HepG2 (cell line): ENCODE measurements around the gene IRF2. TPM values are rescaled to one million over a fixed set of nuclear protein-coding genes. Genes with fewer than 3 reads are reported as not detected.
A peak's percentile ranks its signal among the peaks of the same experiment; 100 is the strongest.

ENCODE experiments used
- ELF1 ChIP-seq: sonication (generic); formaldehyde crosslinking; IDR thresholded peaks from 2 replicates; pipeline ENCODE4 v1.4.0; 2020; ENCODE audit warnings: missing genetic modification reagents
- MAFF ChIP-seq: IDR thresholded peaks from 2 replicates; pipeline ENCODE4 v1.6.1; 2011; ENCODE audit warnings: low read depth, low read length, improper control_type of control experiment
- MTF2 ChIP-seq: sonication (generic); formaldehyde crosslinking; IDR thresholded peaks from 2 replicates; pipeline ENCODE4 v1.5.0; 2020; ENCODE audit warnings: missing genetic modification reagents, borderline replicate concordance
- ZNF282 ChIP-seq: fragments of 450-650 bp; IDR thresholded peaks from 2 replicates; pipeline ENCODE4 v1.6.1; 2018; ENCODE audit not compliant: partially characterized antibody
- ZNF850 ChIP-seq: sonication (generic); formaldehyde crosslinking; conservative IDR thresholded peaks from 2 replicates; pipeline ENCODE4 v1.9.0; 2021; ENCODE audit warnings: mild to moderate bottlenecking, missing genetic modification reagents
- polyA plus RNA-seq, 8 experiments: library from polyadenylated mRNA; depleted of rRNA in 3 of 8; stranded (reverse) in 7 of 8; unstranded in 1 of 8; fragments of >200 nt; fragmentation: Illumina TruSeq in 4 of 8; extraction: Trizol in 4 of 8; gene quantifications; 2 replicates each; pipeline versions ENCODE4 v1.2.1 to v1.2.3, GENCODE V29; 2011 to 2016; ENCODE audit warnings: low read depth in 4 of 8, missing spikeins in 1 of 8, mixed read lengths in 1 of 8; ENCODE audit not compliant: insufficient read depth in 1 of 8
- total RNA-seq, 5 experiments: library from RNA; depleted of rRNA; stranded (reverse); fragments of >200 nt; fragmentation: Illumina TruSeq; extraction: Trizol; gene quantifications; 2 replicates each; pipeline ENCODE4 v1.2.3, GENCODE V29; 2016; ENCODE audit warnings: low read depth in 1 of 5
- TF ChIP-seq, protein P1 (sequence below): sonication (generic); formaldehyde crosslinking; IDR thresholded peaks from 2 replicates; pipeline ENCODE4 v1.4.0; 2020; ENCODE audit warnings: mild to moderate bottlenecking, missing genetic modification reagents
- TF ChIP-seq, protein P2 (sequence below): fragments of 450-650 bp; IDR thresholded peaks from 2 replicates; pipeline ENCODE4 v1.6.1; 2016
- TF ChIP-seq, protein P3 (sequence below): sonication (generic); formaldehyde crosslinking; IDR thresholded peaks from 2 replicates; pipeline ENCODE4 v1.4.0; 2020; ENCODE audit warnings: missing genetic modification reagents
- TF ChIP-seq, protein P4 (sequence below): sonication (generic); formaldehyde crosslinking; IDR thresholded peaks from 2 replicates; pipeline ENCODE4 v1.8.1; 2023; ENCODE audit warnings: mild to moderate bottlenecking, inconsistent platforms, moderate library complexity, missing genetic modification reagents, borderline replicate concordance
- TF ChIP-seq, protein P5 (sequence below): IDR thresholded peaks from 2 replicates; pipeline ENCODE4 v1.6.1; 2016
- TF ChIP-seq, protein P6 (sequence below), 2 experiments: sonication (generic) in 1 of 2; formaldehyde crosslinking in 1 of 2; IDR thresholded peaks; 2 replicates each; pipeline versions ENCODE4 v1.4.0 to v1.6.1; 2016 to 2020; ENCODE audit warnings: borderline replicate concordance in 1 of 2, low read depth in 1 of 2, mild to moderate bottlenecking in 1 of 2, missing genetic modification reagents in 1 of 2

IRF2 gene
- total and polyA plus RNA-seq, 2 of the 13 experiments (the other 11 are each of a cell fraction or from before 2014, with no cell fraction given), result 15.5 to 28.8 TPM

DNA sequence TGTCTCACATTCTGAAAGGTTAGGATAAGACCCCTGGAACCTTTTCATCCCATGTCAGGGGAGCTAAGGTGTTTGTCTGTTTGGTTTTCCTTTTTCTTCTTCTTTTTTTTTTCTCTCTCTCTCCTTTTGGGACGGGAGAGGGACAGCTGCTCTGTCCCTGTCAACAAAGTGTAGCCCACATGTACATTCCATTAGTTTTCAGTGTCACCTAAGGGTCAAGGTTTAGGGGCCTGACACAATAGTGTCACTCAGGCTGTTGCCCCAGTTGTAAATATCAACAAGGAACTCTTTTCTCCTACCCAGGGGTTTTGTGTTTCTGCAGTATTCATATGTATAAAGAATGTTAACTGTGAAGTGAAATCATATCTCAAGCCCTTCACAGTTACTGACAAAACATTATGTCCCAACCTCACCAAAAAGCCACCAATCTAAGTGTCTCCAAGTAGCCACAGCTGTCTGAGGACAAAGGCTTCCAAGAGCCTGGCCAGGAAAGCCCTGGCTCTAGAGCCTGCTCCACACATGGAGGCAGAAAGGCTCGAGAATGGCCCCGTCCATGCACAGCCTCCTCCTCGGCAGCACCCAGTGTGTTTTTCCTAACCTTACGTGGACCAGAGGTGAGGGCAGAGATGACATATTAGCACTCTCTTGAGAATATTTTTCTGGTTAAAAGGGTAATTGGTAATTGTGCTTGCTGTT, 9.4 kb downstream of the IRF2 start (continued):
- TF ChIP-seq, protein P1, sequence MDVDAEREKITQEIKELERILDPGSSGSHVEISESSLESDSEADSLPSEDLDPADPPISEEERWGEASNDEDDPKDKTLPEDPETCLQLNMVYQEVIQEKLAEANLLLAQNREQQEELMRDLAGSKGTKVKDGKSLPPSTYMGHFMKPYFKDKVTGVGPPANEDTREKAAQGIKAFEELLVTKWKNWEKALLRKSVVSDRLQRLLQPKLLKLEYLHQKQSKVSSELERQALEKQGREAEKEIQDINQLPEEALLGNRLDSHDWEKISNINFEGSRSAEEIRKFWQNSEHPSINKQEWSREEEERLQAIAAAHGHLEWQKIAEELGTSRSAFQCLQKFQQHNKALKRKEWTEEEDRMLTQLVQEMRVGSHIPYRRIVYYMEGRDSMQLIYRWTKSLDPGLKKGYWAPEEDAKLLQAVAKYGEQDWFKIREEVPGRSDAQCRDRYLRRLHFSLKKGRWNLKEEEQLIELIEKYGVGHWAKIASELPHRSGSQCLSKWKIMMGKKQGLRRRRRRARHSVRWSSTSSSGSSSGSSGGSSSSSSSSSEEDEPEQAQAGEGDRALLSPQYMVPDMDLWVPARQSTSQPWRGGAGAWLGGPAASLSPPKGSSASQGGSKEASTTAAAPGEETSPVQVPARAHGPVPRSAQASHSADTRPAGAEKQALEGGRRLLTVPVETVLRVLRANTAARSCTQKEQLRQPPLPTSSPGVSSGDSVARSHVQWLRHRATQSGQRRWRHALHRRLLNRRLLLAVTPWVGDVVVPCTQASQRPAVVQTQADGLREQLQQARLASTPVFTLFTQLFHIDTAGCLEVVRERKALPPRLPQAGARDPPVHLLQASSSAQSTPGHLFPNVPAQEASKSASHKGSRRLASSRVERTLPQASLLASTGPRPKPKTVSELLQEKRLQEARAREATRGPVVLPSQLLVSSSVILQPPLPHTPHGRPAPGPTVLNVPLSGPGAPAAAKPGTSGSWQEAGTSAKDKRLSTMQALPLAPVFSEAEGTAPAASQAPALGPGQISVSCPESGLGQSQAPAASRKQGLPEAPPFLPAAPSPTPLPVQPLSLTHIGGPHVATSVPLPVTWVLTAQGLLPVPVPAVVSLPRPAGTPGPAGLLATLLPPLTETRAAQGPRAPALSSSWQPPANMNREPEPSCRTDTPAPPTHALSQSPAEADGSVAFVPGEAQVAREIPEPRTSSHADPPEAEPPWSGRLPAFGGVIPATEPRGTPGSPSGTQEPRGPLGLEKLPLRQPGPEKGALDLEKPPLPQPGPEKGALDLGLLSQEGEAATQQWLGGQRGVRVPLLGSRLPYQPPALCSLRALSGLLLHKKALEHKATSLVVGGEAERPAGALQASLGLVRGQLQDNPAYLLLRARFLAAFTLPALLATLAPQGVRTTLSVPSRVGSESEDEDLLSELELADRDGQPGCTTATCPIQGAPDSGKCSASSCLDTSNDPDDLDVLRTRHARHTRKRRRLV (CRISPR knock-in tag), result no peak
- TF ChIP-seq MAFF, result no peak
- TF ChIP-seq ZNF850 (CRISPR knock-in tag), result no peak
- TF ChIP-seq, protein P2, sequence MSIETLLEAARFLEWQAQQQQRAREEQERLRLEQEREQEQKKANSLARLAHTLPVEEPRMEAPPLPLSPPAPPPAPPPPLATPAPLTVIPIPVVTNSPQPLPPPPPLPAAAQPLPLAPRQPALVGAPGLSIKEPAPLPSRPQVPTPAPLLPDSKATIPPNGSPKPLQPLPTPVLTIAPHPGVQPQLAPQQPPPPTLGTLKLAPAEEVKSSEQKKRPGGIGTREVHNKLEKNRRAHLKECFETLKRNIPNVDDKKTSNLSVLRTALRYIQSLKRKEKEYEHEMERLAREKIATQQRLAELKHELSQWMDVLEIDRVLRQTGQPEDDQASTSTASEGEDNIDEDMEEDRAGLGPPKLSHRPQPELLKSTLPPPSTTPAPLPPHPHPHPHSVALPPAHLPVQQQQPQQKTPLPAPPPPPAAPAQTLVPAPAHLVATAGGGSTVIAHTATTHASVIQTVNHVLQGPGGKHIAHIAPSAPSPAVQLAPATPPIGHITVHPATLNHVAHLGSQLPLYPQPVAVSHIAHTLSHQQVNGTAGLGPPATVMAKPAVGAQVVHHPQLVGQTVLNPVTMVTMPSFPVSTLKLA, result peak; percentile 55
- TF ChIP-seq, protein P3, sequence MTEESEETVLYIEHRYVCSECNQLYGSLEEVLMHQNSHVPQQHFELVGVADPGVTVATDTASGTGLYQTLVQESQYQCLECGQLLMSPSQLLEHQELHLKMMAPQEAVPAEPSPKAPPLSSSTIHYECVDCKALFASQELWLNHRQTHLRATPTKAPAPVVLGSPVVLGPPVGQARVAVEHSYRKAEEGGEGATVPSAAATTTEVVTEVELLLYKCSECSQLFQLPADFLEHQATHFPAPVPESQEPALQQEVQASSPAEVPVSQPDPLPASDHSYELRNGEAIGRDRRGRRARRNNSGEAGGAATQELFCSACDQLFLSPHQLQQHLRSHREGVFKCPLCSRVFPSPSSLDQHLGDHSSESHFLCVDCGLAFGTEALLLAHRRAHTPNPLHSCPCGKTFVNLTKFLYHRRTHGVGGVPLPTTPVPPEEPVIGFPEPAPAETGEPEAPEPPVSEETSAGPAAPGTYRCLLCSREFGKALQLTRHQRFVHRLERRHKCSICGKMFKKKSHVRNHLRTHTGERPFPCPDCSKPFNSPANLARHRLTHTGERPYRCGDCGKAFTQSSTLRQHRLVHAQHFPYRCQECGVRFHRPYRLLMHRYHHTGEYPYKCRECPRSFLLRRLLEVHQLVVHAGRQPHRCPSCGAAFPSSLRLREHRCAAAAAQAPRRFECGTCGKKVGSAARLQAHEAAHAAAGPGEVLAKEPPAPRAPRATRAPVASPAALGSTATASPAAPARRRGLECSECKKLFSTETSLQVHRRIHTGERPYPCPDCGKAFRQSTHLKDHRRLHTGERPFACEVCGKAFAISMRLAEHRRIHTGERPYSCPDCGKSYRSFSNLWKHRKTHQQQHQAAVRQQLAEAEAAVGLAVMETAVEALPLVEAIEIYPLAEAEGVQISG, result peak; percentile 43; the same call in 1 of the 2 replicates
- TF ChIP-seq, protein P4, sequence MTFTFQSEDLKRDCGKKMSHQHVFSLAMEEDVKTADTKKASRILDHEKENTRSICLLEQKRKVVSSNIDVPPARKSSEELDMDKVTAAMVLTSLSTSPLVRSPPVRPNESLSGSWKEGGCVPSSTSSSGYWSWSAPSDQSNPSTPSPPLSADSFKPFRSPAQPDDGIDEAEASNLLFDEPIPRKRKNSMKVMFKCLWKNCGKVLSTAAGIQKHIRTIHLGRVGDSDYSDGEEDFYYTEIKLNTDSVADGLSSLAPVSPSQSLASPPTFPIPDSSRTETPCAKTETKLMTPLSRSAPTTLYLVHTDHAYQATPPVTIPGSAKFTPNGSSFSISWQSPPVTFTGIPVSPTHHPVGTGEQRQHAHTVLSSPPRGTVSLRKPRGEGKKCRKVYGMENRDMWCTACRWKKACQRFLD, result no peak
- TF ChIP-seq, protein P5, sequence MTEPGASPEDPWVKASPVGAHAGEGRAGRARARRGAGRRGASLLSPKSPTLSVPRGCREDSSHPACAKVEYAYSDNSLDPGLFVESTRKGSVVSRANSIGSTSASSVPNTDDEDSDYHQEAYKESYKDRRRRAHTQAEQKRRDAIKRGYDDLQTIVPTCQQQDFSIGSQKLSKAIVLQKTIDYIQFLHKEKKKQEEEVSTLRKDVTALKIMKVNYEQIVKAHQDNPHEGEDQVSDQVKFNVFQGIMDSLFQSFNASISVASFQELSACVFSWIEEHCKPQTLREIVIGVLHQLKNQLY (CRISPR knock-in tag), result peak; percentile 79
- TF ChIP-seq ZNF282, result no peak
- no peak for TF ChIP-seq MTF2 (CRISPR knock-in tag)
- TF ChIP-seq, protein P6, sequence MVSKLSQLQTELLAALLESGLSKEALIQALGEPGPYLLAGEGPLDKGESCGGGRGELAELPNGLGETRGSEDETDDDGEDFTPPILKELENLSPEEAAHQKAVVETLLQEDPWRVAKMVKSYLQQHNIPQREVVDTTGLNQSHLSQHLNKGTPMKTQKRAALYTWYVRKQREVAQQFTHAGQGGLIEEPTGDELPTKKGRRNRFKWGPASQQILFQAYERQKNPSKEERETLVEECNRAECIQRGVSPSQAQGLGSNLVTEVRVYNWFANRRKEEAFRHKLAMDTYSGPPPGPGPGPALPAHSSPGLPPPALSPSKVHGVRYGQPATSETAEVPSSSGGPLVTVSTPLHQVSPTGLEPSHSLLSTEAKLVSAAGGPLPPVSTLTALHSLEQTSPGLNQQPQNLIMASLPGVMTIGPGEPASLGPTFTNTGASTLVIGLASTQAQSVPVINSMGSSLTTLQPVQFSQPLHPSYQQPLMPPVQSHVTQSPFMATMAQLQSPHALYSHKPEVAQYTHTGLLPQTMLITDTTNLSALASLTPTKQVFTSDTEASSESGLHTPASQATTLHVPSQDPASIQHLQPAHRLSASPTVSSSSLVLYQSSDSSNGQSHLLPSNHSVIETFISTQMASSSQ (IDR thresholded peaks at IDR 0.05; ENCODE audit: low read depth), result 0 out of 2 replicates have a peak, but pooled peaks have one; percentile 21
- TF ChIP-seq, protein P6 (CRISPR knock-in tag; IDR thresholded peaks at IDR 0.05; ENCODE audit: borderline replicate concordance), result peak; percentile 37; the same call in 1 of the 2 replicates
- TF ChIP-seq ELF1 (CRISPR knock-in tag), result peak; percentile 22; the same call in 1 of the 2 replicates
